Measurements from ENCODE around the gene SOSTDC1. TPM values are rescaled to one million over a fixed set of nuclear protein-coding genes. Genes with fewer than 3 reads are reported as not detected.
"Not testable (repeated sequence)": the region's sequence is repeated elsewhere in the genome, so short reads cannot be mapped to it uniquely, and the experiment has no call there.

The SOSTDC1 gene, protein sequence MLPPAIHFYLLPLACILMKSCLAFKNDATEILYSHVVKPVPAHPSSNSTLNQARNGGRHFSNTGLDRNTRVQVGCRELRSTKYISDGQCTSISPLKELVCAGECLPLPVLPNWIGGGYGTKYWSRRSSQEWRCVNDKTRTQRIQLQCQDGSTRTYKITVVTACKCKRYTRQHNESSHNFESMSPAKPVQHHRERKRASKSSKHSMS
- total RNA-seq = not detected

DNA sequence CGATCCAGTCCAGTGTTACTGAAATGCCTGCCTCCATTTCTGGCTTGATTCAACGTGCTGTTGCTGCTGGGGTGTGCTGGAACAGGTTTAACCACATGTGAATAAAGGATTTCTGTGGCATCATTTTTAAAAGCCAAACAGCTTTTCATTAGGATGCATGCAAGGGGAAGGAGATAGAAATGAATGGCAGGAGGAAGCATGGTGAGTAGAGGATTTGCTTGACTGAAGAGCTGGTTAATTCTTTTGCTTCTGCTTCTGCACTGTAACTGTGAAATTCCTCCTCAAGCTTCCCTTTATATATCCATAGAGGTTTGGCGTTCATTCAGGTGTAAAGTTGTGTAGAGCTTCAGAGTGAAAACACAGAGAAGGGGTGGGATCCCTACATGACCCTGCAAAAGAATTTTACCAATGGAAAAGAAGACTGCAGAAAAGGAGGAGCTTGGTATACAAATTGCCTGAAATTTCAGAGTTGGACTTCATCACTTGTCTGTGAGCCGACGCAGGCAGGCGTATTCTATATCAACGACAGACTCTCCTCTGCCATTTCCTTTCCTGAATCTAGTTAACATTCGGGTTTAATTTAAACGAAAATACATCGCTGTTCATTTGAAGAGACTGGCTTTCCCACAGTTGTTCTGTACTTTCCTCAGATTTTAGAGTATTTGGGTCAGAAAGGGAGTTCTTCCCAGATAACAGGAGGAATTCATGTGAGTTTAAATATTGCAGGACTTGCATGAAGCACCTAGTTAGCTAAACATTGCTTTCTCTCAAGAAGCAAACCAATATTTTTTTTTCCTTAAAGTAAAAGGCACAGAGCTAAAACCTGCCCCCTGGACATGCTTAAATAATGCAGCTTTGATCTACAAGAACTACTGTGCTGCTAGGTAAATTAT, at the start of gene SOSTDC1:
TSS of gene SOSTDC1 (minus strand) at position 270 of the 893 bp plus-strand sequence. CDS start at position 200, 70 bp downstream.
- DNase-seq (ENCODE audit: low spot score) = no peak

DNA sequence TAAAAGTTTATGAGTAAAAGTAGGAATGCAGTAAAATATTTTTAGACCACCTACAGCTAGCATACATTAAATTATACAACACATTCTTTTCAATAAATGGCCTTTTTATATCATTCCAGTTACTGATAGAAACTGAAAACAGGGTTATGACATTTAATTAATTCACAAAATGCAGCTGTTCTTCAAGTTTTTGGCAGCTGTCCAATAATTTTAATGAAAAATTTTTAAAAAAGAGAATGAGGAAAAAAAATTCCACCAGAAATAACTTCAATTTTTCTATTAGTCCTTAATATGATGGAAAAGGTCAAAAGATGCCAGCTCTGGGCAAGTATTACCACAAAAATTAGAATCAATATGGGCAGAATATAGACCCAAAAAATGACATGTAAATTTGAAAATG, 49.2 kb upstream of the SOSTDC1 start:
- DNase-seq (ENCODE audit: low spot score) = no peak

DNA sequence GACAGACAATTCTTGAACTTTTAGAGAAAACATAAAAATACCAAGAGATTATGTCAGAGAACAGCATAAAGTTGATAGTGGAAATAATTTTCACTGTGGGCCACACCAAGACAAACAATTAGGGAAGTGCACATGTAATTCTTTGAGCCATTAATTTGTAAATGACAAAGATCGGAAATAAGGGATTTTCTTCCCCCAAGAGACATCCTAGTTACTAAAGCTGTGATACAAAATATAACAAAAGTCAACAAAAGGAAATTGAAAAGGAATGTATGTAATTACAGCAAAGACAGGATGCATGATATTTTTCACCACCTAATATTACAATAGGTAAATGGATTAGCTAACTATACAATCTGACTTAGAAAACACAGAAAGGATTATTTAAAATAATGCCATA, 48.7 kb upstream of the SOSTDC1 start:
- no peak for DNase-seq (ENCODE audit: low spot score)

DNA sequence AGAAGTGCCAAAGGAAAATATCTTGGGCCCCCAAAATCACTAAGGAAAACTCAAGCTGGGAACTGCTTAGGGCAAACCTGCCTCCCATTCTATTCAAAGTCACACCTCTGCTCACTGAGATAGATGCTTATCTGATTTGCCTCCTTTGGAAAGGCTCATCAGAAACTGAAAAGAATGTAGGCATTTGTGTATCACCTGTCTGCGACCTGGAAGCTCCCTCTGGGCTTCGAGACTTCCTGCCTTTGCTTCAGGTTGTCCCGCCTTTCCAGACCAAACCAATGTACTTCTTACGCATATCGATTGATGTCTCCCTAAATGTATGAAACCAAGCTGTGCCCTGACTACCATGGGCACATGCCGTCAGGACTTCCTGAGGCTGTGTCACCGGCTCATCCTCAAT, 46.6 kb upstream of the SOSTDC1 start:
- no peak for DNase-seq (ENCODE audit: low spot score)

DNA sequence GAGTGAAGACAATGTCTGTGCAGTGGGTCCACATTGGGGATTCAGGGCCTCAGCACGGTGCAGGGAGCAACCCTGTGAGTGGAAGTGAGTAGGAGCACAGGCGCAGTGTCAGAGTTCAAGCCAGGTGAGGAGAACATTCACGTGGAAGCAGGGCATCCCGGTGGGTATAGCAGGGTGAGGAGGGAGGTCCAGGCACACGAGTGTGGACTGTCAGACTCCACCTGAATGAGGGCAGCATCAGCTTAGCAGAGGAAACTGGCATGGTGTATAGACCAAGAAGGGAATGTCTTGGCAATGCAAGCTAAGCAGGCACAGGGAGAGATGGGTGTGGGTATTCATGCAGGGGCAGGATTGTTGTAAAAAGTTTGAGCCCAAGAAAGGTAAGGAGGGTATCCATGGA, 45.8 kb upstream of the SOSTDC1 start:
- DNase-seq (ENCODE audit: low spot score) = no peak

DNA sequence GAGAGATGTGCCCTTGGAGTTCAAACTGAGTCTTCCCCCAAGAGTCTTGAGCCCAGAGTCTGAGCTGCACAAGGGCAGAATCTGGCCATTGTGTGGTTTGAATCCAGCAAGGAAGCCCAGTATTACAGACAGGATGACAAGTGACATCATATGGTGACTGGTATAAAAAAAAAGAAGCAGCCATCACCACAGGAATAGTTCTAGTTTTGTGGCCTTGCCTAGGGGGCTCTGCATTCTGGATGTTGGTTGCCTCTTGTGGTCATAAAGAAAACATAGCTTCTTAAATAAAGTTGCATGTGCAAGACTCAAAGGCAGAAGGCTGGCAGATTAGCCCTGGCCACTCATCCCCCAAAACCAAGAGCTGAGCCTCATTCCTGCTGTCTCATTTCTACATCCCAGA, 44.3 kb upstream of the SOSTDC1 start:
- no peak for DNase-seq (ENCODE audit: low spot score)

DNA sequence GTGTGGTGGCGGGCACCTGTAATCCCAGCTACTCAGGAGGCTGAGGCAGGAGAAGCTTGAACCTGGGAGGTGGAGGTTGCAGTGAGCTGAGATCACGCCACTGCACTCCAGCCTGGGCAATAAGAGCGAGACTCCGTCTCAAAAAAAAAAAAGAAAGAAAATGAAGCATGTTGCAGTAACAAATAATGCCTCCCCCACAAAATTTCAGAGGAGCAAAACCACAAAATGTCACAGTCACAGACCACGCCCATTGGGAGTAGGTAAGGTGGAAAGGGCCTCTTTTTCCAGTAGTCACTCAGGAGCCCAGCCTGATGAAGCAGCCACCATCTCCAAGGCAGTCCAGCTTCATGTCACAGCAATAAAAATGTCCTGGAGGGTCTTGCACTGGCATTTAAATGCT, 40.9 kb upstream of the SOSTDC1 start:
- DNase-seq (ENCODE audit: low spot score) = not testable (repeated sequence)

DNA sequence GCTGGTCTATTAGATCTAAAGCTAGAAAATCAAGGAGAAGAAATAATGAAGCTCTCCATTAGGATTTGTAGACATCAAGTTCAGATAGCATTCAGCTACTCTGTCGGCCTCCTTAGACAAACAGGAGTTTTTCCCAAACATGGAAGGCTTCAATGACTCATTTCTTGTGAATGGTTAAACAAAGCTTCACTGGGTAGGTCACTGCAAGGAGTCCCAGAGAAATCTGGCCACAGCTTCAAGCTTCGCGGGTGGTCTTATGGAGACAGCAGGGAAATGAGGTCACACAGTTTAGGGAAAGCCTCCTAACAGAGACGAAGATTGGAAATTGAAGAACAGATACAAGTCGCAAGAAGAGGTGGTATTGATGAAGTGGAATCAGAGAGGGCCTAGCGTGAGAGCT, 38.5 kb upstream of the SOSTDC1 start:
- no peak for DNase-seq (ENCODE audit: low spot score)

DNA sequence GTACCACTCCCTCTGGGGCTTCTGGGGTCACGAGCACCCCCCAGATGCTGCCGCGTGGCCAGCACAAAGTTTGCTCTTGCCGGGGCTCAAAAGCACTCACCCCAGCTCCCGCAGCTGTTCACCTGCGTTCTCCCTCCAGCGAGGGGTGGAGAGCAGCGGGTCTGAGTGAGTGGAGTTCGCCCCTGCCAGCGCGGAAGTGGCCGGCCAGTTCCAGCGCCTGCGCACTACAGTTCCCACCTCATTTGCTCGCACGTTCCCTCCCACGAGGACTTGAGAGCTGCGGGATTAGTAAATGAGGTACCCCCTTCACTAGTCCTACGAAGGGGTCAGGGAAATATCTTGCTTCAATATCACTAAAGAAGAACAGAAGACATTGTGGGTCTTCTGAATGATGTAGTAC, 36.8 kb upstream of the SOSTDC1 start:
- no peak for DNase-seq (ENCODE audit: low spot score)

DNA sequence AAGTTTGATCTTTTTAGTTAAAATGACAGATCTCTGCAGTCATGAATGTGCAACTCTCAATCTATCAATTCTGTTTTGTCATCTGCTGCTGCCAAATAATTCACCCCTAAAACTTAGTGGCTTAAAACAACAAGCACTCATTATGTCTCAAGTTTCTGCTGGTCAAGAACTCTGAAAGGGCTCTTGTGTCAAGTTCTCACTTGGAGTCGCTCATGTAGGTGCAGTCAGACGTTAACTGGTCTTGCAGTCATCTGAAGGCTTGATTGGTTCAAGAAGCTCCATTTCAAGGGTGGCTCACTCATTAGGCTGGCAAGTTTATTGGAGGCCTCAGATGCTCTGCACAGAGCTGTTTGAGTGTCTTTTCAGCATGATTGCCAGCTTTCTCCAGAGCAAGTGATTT, 32.6 kb upstream of the SOSTDC1 start:
- no peak for DNase-seq (ENCODE audit: low spot score)

DNA sequence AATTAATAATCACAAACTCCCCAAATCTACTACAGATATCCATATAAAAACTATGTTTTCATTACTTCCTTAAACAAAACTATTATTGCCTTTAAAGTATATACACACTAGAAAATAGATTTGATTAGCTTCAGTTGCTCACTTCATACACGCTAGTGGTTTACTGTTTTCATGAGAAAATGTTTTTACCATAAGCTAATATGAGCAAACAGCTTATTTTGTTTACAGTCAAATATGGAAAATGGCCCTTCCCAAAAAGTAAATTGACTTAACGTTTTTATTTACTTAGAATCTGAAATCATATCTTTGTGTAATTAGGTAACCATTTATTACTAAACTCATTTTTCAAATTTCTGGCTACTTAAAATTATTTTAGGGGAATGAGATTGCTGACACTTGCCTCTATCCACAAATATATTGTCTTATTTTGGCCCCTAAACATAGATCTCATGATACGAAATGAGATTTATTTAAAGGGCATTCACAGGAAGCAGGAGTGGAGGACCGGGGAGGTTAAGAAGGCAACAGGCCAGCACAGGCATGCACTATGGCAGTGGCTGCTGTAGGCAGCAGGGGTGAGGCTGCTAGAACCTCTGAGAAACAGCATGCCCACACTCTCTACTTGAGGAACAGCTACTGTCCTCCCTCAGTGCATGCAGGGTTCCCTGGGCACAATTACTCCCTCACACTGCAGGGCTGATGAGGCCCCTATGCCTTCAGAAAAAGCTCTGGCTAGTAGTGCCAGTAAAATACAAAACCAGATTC, 29.6 kb upstream of the SOSTDC1 start:
- DNase-seq (ENCODE audit: low spot score) = no peak

DNA sequence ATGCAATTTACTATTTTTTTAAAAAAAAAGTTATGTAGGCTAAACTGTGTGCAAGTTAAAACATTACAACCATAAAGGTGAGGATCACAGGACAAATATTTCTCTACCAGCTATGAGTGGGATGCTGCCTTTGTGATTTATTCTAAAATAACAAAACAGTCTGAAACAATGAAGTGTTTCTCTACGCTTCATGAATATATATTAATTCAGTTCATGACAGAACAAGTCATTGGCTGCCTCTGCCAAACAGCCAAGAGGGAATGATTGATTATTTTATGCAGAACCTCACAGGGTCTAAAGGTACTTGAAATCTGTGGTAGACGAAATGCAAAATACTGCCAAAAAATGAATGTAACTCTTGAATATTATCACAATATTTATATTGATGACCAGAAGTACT, 29.0 kb upstream of the SOSTDC1 start:
- DNase-seq (ENCODE audit: low spot score) = no peak

DNA sequence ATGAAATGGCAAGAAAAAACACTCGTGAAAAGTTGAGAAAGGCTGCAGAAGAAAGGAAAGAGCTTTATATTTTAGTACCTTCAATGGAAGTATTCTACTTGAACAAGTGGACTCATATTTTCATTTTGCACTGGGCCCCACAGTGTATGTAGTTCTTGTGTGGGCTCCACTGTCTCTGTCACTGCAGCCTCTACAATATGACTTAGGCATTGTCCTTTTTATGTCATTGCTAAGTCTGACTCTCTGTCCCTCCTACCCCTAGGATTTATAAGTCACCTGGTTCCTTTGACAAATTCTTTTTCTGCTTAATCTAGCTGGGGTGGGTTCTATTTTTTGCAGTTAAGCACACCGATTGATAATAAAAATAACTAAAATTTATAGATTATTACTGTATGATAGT, 27.7 kb upstream of the SOSTDC1 start:
- DNase-seq (ENCODE audit: low spot score) = no peak

DNA sequence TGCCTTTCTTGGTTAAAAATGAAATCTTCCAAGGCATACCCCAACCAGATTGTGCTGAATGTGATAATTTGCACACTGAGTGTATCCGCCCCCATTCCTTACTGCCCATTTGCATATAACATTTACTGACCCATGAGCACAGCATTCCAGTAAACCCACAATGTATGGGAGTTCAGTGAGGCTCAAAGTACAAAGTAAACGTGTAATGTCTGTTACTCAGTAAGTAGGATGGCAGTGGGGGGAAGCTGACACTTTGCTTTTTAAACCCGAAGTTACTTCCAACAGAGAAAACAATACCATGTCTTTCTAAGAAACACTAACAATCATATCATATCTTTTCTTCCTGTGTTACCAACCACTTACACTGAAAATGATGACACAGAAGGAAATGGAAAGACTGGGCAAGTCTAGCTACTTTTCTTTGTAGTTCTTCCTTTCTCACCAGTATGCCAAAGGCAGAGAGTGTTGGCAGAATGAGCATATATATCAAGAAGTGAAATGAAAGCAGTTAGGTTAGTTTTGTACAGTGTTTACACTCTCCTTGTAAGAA, 27.1 kb upstream of the SOSTDC1 start:
- DNase-seq (ENCODE audit: low spot score) = no peak

DNA sequence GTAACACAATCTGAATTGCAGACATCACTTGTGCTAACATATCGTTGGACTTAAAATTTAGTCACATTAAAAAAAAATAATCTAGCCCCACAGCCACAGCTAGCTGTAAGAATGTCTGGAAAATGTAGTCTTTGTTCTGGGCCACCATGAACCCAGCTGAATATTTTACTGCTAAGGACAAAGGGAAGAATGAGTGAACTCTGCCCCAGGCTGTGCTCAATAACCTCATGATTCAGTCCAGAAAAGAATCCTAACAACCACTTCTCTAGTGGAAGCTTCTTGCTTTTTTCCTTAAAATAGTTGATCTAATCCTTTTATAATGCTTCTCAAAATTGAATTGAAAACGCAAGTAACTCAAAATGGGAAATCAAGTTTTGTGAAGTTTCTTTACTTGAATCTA, 25.6 kb upstream of the SOSTDC1 start:
- no peak for DNase-seq (ENCODE audit: low spot score)

DNA sequence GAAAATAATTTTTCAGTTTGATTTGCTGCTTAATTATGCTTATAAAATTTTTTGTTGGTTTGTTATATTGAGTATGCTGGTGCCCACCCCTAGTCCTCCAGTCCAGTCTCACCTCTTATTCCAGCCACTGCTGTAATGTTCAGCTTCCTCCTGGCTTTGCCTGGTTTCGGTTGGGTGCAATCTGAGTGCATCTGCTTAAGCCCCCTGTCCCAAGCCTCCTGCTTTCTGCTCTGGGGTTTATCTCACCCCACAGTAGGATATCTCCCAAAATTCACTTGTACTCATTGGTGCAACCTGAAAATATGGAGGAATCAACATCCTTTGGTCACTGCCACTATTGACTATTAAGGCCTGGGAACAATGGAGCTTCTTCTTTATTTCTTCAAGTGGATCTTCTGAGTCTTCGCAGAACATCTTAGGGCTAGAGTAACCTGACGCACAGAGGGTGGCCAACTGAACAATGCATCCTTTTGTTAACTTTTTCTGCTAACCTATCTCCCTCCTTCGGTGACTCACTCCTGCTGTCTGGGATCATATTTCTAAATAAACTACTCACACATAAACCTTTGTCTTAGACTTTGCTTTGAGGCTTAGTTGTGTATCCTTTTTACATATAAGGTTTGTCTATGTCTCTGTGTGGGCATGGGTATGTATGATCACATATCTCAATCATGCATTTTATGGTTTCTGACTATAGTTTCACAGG, 19.1 kb upstream of the SOSTDC1 start:
- no peak for DNase-seq (ENCODE audit: low spot score)

DNA sequence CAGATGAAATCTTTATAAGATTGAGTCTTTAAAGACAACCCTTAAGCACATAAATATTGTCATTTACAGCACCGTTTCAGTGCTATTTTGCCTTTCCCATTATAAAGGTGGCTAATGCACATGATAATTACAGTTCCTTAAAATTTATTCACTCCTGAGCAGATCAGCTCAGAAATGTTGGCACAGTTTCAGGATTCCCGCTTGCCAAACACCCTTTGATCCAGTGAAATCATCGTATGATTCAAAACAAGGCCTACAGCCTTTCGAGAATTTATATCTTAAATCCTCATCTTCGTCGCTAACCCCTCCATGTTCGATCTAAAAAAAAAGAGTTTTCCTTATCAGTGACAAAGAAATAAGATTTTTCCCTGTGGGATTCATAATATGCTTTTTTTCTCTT, 14.1 kb upstream of the SOSTDC1 start:
- no peak for DNase-seq (ENCODE audit: low spot score)

DNA sequence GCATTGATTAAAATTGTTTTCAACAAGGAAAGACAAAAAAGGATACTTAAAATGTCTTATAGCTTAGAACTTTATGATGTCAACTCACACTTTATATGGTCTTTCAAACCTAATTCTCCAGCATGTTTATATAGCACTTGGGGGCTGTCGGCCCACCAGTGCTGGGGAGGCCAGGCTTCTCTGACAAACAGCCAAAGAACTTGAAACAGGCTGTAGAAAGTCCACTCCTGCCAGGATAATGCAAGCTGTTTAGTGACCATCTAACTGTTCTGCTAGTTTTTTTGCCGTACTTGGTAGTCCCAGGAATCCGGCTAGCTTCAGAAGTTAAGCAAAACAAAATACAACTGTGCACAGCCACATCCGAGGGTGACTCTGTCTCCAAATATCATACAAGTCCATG, 13.6 kb upstream of the SOSTDC1 start:
- no peak for DNase-seq (ENCODE audit: low spot score)

DNA sequence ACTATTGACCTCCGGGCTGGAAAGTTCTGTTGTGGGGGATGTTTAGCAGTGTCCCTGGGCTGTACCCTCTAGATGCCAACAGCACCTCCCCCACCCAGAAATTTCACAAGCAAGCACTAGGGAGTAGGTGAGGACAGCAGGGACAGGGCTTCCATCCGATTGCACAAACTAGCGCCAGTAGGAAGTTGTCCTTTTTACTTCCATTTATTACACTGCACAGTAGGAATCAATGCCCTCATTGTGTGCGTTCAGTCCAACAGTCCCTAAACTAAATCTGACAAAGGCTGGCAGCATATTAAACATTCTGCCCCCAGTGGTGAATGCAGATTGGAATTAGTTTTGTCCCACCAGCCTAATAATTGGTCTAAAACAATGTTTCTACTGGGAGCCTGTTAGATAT, 6.4 kb upstream of the SOSTDC1 start:
- DNase-seq (ENCODE audit: low spot score) = no peak

DNA sequence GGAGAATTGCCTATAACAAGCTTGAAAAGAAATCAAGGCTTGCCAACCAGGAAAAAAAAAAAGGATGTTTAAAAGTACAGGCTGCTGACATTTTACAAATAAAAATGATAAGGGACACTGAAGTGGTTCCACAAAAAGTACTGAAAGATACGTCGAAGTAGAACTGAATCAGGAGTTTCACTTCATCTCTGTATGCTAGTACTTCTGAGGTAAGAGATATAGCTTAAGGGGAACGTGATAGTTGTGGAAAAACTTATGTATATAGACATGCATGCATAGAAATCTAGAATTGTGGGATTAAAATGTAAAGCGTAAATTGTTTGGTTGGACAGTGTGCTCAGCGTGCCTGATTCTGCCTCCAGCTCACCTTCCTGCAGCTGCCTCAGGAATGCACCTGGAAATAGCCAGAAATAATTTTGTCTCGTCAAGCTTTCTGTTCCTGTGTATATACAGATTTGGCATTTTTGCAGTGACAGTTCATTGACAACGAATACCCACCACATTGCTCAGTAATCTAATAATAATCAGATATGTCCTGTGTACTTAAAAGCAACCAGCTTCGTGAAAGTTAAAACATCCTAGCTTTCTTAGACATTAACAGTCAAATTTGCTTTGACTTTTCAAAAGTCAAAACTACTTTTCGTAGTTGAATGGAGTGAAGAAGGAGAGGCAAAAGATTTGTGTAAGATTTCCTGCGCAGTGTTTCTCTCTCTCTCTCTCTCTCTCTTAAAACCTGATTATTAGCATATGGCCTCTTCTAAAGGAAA, 1.4 kb downstream of the SOSTDC1 start:
- DNase-seq (ENCODE audit: low spot score) = no peak

DNA sequence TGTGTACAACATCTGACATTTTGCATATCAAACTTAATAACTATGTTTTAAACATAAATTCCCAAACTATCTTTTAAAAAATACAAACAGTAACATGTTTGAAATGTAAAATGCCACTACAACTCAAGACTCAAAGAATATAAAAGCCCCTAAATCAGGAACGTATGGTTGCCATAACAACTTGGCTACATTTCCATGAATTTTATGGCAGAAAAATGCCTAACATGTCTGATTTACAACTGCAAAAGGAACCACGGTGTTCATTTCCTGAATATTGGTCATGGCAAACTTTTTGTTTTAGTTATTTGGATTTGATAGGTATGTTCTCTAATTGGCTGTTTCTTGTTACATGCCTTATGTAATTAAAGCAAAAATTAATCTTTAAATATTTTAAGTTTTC, 2.0 kb downstream of the SOSTDC1 start:
- DNase-seq (ENCODE audit: low spot score) = no peak

Measured in ureter (tissue), 1 donor.